ENCODE results near the gene ARHGAP45.

The ARHGAP45 gene

GRCh38 chr19:1132552-1133383 is 65.8 kb downstream of the ARHGAP45 start:
- no peak for DNase-seq (ENCODE audit: low spot score)

GRCh38 chr19:1133471-1133929 is 66.5 kb downstream of the ARHGAP45 start:
- no peak for DNase-seq (ENCODE audit: low spot score)

- no peak for DNase-seq (ENCODE audit: low spot score)
Observed at GRCh38 chr19:1134431-1134830, 67.5 kb downstream of the ARHGAP45 start.

GRCh38 chr19:1135454-1135853 is 68.5 kb downstream of the ARHGAP45 start:
- no peak for DNase-seq (ENCODE audit: low spot score)

- DNase-seq (ENCODE audit: low spot score), result no peak
Observed at GRCh38 chr19:1136201-1136600, 69.2 kb downstream of the ARHGAP45 start.

All from D341Med (cell line).